Activated naive CD8-positive, alpha-beta T cell treated with anti-CD3 and anti-CD28 coated beads for 36 hours (primary cell): ENCODE data around the gene HOXA7. TPM values are rescaled to one million over a fixed set of nuclear protein-coding genes. Genes with fewer than 3 reads are reported as not detected.

Experiments
- DNase-seq: peaks from one replicate; pipeline ENCODE4 v3.0.0; 2021
- H3K27ac Mint-ChIP-seq: one replicate; pipeline ENCODE4 v1.8.0; 2022; ENCODE audit warnings: mild to moderate bottlenecking, moderate library complexity, mixed read lengths
- H3K27me3 Mint-ChIP-seq: one replicate; pipeline ENCODE4 v1.8.0; 2022; ENCODE audit warnings: mild to moderate bottlenecking, mixed read lengths
- H3K36me3 Mint-ChIP-seq: one replicate; pipeline ENCODE4 v1.8.0; 2021; ENCODE audit warnings: mild to moderate bottlenecking, mixed read lengths
- H3K4me1 Mint-ChIP-seq: one replicate; pipeline ENCODE4 v1.8.0; 2021; ENCODE audit warnings: mixed read lengths
- H3K4me3 Mint-ChIP-seq: one replicate; pipeline ENCODE4 v1.8.0; 2022; ENCODE audit warnings: mild to moderate bottlenecking, moderate library complexity, mixed read lengths
- H3K9me3 Mint-ChIP-seq: one replicate; pipeline ENCODE4 v1.8.0; 2022; ENCODE audit warnings: mixed read lengths
- total RNA-seq, 2 experiments: library from RNA; stranded (reverse); gene quantifications; one replicate each; pipeline ENCODE4 v1.2.3, GENCODE V29; 2021

HOXA7 gene
- total RNA-seq, 2 experiments from 2014 or later = not detected

DNA sequence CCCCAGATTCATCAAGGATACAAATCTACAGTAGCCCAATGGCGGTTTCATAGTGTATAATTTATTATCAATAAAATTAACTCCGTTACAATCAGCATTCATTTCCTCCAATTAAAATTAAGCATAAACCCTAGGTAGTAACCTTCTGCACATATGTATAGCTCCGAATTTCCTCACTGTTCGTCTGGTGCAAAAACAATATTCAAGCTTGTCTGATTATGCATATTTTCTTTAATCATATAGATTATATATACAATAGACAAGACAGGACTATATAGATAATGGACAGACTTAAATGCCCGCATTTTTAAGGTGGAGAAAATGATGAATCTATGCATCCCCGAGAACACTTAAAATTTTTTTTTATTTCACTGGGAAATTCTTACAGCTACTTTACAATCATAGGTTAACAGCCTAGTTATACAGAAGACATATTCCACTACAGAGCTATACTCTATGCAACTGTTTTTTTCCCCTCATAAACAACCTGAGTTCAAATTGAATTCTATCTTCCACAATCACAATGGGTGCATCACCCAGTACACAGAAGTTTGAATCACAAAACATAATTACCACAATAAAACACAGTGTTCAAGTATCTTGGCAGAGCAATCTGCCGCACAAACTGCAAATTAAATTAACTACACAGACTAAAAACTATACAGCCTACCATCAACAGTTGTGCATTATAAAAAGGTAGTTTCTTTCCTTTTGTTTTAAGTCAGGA, 6.2 kb upstream of the HOXA7 start:
- Mint-ChIP-seq H3K9me3 (no peaks in the 10 kb centered on the region), H3K4me3 (no peak overlapping the region), H3K36me3 (no peaks in the 10 kb centered on the region), H3K27me3 (peaks cover 92% of the 10 kb centered on the region), H3K27ac (no peak overlapping the region), H3K4me1 (peaks cover 32% of the 10 kb centered on the region)
- no peak for DNase-seq

DNA sequence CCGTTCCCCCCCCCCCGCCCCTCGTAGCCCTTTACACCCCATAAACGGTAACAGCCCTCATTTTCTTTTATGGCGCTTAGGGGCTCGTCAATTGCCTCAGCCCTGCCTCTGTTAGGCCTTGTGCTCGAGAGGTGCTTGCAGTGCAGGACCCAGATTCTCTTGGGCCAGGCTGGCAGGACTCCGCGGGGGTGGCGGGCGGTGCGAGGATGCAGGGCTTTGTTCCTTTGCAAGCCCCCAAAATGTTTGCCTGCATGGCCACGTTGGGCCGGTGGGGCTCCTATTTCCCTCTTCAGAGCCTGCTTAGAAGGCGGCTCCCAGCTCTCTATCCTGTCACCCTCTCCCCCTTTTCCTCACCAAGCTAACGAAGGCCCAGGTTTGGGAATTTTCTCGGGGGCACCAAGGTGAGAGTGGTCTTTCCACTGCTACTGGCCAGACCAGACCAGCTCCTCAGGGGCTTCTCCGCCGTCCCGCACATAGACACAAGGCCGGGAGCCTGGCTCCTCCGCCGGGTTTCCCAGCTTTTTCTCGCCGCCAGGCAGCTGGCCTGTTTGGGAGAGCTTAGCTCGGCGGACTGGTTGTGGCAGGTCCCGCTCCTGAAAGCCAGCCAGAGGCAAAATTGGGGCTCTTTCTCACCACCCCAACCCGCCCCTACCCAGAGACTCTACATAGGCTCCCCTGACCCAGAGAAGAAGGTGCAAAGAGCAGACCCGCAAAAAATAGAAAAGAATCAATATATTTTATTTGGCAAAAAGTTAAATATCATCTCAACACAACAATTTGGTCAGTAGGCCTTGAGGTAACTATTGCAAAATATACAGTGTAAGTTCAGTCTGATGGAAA, 5.5 kb upstream of the HOXA7 start:
- DNase-seq = no peak
- H3K9me3 Mint-ChIP-seq = no peaks in the 10 kb centered on the region
- H3K27me3 Mint-ChIP-seq = peaks cover 92% of the 10 kb centered on the region
- peaks cover 32% of the 10 kb centered on the region for H3K4me1 Mint-ChIP-seq
- no peaks in the 10 kb centered on the region for H3K36me3 Mint-ChIP-seq
- no peak overlapping the region for H3K27ac Mint-ChIP-seq
- no peak overlapping the region for H3K4me3 Mint-ChIP-seq

DNA sequence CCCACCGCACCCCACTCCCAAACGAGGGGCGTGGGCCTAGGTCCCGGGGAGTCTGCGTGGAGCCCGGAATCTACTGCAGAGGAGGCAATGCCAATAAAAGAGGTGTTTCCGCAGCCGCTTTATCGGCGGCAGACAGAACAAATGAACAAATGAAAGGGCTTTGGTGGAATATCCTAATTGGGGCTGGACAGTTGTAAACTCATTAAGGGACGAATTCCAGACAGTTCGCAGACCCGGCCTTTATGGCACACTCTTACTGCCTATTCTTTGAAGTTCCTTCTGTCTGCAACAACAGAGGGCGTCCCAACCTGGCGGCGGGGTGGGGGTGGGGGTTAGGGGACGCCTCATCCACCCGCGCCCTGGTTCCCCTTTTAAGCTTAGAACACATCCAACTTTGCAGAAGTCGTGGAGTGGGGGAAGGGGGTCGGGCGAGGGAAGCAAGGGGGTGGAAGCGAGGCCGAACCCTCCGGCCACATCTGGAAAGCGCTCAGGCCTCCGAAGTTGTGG, 4.8 kb upstream of the HOXA7 start:
- H3K27me3 Mint-ChIP-seq = peaks cover 92% of the 10 kb centered on the region
- H3K36me3 Mint-ChIP-seq = no peaks in the 10 kb centered on the region
- H3K27ac Mint-ChIP-seq = no peak overlapping the region
- no peaks in the 10 kb centered on the region for H3K9me3 Mint-ChIP-seq
- H3K4me1 Mint-ChIP-seq = peaks cover 32% of the 10 kb centered on the region
- no peak for DNase-seq
- peak overlapping the region; percentile 58 for H3K4me3 Mint-ChIP-seq

DNA sequence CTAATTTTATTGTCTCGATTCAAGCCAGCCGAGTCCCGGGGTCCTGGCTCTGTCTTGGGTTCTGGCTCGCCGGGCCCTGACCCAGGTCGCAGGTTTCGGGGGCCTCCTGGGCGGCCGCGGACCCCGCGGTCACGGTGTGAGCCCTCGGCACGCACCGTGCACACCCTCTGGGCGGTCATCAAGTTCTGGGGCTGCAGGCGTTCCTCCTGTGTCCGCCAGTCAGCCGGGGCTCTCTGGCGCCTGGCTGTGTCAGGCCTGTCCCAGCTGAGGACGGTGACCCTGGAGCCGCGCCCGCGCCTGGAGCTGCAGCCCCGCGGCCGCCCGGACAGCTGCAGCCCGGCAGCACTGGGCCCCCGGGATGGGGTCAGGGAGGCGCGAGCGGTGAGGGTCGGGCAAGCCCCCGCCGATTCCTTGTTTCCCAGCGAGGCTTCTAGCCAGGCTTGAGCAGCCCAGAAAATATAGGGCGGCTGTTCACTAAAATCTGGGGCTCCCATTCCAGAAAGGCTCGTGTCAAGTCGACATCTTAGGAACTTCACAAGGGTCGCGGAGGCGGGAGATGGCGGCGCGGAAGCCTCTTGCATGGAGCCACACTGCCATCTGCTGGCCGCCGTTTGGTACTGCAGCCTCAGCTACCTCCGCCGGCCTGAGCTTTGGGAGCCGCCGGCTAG, 4.2 kb upstream of the HOXA7 start:
- Mint-ChIP-seq H3K9me3 (no peaks in the 10 kb centered on the region), H3K4me1 (peaks cover 32% of the 10 kb centered on the region), H3K4me3 (peak overlapping the region; percentile 58), H3K27me3 (peaks cover 92% of the 10 kb centered on the region), H3K27ac (no peak overlapping the region), H3K36me3 (no peaks in the 10 kb centered on the region)
- peak; percentile 80 for DNase-seq

DNA sequence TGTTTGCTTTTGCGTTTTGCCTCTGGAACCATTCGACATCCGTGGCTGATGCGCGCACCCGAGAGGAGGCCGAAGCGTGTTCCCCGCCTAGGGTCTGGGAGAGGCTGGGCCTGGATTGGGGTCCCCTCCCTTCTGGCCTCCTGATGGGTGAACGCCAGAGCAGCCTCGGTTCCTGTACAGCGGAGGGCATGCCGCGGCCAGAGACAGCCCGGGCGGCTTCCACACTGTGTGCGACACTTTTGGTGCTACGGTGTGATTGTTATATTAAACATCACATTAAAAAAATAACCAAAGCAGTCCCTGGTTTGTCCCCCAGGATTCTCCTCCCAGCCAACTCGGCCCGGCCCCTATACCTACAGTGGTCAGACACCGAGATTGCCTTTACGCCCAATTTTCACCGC, 3.7 kb upstream of the HOXA7 start:
- peak overlapping the region; percentile 47 for H3K4me3 Mint-ChIP-seq
- no peaks in the 10 kb centered on the region for H3K9me3 Mint-ChIP-seq

DNA sequence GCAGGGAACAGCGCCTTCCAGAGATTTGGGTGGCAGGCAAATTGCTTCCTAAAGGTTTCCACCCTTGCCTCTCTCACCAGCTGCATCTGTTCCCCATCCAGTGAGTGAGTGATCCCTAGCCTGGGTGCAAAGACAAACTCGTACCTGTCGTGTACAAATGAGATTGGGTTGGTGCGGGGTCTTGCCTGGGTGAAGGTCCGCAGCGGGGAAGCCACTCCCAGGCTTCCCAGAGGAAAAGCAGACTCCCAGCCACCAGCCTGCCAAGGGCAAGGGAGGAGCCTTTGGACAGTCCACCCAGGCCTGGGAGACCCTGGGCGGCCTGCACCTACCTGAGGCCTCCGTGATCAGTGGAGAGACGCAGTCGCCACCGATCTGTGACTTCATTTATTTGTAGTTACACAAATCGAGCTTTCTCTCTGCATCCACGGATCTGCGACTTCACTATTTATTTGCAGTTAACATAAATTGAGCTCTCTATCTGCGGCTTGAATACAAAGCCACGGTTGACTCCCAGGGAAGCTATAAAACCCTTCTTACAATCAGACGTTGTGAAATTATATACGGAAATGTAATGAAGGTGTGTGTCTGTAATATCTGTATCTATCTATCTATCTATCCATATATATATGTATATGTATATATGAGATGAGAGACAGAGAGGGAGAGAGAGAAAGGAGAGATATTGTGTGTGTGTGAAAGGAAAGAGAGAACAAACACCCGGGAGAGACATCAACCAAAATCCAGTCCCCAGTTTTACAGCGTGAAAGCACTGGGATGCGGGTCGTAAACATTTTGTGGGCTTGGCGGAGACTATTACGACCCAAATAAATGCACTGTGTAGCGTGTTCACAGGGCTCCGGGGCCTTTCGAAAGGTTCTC, 3.0 kb upstream of the HOXA7 start:
- peaks cover 2% of the 10 kb centered on the region for H3K36me3 Mint-ChIP-seq
- peaks cover 94% of the 10 kb centered on the region for H3K27me3 Mint-ChIP-seq
- no peaks in the 10 kb centered on the region for H3K9me3 Mint-ChIP-seq
- peak overlapping the region; percentile 29 for H3K4me3 Mint-ChIP-seq
- H3K4me1 Mint-ChIP-seq = peaks cover 33% of the 10 kb centered on the region
- H3K27ac Mint-ChIP-seq = no peak overlapping the region
- DNase-seq = no peak

More for the DNA sequence above, 3.7 kb upstream of the HOXA7 start:
- peaks cover 92% of the 10 kb centered on the region for H3K27me3 Mint-ChIP-seq
- H3K36me3 Mint-ChIP-seq = no peaks in the 10 kb centered on the region
- DNase-seq = no peak
- no peak overlapping the region for H3K27ac Mint-ChIP-seq
- H3K4me1 Mint-ChIP-seq = peaks cover 32% of the 10 kb centered on the region

DNA sequence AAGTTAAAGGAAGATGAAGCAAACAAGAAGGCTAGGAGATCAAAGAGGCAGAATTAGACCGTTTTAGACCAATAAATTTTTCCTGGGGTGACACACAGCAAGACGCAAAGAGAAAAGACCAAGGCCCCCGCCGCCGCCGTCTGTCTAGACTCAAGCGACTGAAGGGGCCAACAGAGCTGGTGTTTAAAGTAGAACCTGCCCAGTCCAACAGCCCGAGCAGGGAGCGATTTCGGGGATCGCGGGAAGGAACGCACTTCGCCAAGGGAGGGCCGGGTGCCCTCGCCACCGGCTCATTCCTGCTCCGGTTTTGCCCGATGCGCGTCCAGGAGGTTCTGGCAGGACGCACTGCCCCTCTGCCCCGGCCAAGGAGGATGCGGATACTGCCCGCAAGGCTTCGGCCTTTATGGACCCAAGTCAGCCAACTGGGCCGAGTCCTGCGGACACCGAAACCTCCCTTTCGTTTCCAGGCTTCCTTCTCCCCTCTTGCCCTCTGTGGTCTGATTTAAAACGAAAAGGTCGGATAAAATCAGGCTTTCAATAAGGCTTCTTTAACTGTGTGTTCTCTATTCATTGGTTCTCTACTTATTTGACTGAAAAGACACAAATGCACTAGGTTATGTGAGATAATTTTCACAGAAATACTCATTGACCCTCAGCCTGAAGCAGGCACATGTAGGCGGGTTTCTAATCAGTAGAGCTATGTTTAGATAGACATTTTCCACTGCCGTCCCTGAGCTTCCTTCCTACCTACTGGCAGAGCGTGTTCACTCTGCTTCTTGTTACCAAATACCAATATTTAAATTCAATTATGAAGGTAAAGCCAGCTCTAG, 2.2 kb upstream of the HOXA7 start:
- H3K36me3 Mint-ChIP-seq = peaks cover 2% of the 10 kb centered on the region
- H3K27ac Mint-ChIP-seq = no peak overlapping the region
- H3K9me3 Mint-ChIP-seq = no peaks in the 10 kb centered on the region
- H3K4me3 Mint-ChIP-seq = no peak overlapping the region
- H3K4me1 Mint-ChIP-seq = peaks cover 34% of the 10 kb centered on the region
- H3K27me3 Mint-ChIP-seq = peaks cover 94% of the 10 kb centered on the region
- no peak for DNase-seq

DNA sequence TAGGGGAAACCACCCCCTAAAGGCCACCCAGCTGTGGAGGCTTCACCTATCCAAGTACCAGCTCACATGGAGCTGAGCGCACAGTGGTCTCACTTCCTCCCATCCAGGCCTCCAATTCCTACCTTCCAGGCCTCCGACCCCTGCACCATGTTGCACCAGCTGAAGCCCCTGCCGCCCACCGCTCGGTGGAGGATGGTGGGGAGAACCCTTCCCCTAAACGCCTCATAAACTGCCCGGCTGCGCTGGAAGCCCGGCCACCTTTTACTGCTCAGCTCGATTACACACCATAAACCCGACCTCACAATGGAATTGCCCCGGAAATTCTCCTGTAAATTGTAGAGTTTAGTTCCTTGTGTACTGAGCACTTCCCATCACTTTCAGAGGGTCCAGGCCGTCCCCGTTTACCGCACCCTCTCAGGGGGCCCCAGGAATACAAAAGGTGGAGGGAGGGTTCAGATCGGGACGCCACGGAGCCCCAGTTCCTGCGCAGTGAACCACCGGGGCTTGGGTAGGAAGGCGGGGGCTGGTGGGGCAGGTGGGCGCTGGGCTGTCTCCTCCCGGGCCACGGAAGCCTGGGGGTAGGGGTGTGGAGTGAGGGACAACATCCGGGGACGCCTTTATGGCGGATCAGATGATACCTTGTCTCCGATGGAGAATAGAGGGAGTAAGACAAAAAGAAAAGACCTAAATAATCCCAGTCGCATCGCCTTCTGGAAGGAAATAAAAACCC, 1.4 kb upstream of the HOXA7 start:
- Mint-ChIP-seq H3K4me1 (peaks cover 34% of the 10 kb centered on the region), H3K4me3 (no peak overlapping the region), H3K9me3 (no peaks in the 10 kb centered on the region), H3K36me3 (peaks cover 2% of the 10 kb centered on the region), H3K27ac (no peak overlapping the region), H3K27me3 (peaks cover 94% of the 10 kb centered on the region)
- no peak for DNase-seq

DNA sequence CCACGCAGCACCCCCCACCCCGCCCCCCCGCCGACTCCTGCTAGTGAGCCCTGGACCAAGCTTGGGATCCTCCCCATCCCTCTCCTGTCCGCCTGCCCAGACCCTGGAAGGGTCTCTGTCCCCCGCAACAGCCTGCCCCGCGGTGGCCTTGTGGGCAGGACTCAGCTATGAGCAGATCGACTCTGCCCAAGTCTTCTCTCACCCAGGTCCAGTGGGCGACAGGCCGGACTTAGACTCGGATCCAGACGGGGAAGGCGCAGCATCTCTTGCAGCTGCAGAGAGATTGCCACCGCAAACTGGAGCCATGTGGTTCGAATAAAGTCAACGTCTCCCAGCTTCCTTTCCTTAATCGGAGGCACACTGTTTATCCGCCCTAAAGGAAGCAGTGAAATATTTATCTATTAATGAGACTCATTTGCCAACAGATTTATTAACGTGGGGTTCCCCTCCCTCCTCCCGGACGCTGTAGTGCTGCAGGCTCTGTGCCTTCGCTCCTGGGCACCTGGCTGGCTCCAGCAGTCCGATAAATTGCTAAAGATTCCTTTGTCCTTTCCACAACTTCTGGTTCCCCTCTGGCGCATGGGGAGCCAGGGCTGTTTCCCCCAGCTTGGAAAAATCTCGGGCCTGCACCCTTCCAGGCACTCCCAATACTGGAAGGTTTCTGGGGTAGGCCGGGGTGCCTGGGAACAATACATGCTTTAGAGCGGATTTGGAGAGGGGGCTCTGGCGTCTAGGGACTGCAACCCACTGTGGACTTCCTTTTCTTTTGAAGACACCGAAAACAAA, 634 bp upstream of the HOXA7 start:
- Mint-ChIP-seq H3K4me3 (no peak overlapping the region), H3K27ac (peak overlapping the region; percentile 66), H3K4me1 (peaks cover 35% of the 10 kb centered on the region), H3K9me3 (no peaks in the 10 kb centered on the region), H3K36me3 (peaks cover 2% of the 10 kb centered on the region), H3K27me3 (peaks cover 94% of the 10 kb centered on the region)
- DNase-seq = no peak

DNA sequence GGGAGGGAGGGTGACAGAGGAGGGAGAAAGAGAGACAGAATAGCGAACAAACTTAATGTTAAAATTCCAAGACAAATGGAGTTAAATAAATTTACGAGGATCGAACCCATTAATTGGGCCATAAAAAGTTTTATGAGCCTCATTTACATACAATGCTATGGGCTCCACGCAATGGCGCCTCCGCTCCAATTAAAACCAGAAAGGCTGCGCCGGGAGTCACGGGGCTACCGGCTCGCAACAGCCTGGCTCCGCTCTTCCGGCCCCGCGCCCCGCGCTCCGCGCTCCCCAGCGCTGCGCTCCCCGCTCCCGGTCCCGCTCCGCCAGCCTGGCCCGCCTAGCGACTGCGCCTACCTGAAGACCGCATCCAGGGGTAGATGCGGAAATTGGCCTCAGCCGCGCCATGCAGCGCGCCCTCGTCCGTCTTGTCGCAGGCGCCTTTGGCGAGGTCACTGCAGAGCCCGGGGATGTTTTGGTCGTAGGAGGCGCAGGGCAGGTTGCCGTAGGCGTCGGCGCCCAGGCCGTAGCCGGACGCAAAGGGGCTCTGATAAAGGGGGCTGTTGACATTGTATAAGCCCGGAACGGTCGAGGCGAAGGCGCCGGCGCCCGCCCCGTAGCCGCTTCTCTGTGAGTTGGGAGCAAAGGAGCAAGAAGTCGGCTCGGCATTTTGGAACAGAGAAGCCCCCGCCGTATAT, 513 bp downstream of the HOXA7 start:
- no peak for DNase-seq
- Mint-ChIP-seq H3K9me3 (no peaks in the 10 kb centered on the region), H3K4me3 (peak overlapping the region; percentile 47), H3K27me3 (peaks cover 97% of the 10 kb centered on the region), H3K4me1 (peaks cover 44% of the 10 kb centered on the region), H3K27ac (peak overlapping the region; percentile 76), H3K36me3 (peaks cover 2% of the 10 kb centered on the region)

DNA sequence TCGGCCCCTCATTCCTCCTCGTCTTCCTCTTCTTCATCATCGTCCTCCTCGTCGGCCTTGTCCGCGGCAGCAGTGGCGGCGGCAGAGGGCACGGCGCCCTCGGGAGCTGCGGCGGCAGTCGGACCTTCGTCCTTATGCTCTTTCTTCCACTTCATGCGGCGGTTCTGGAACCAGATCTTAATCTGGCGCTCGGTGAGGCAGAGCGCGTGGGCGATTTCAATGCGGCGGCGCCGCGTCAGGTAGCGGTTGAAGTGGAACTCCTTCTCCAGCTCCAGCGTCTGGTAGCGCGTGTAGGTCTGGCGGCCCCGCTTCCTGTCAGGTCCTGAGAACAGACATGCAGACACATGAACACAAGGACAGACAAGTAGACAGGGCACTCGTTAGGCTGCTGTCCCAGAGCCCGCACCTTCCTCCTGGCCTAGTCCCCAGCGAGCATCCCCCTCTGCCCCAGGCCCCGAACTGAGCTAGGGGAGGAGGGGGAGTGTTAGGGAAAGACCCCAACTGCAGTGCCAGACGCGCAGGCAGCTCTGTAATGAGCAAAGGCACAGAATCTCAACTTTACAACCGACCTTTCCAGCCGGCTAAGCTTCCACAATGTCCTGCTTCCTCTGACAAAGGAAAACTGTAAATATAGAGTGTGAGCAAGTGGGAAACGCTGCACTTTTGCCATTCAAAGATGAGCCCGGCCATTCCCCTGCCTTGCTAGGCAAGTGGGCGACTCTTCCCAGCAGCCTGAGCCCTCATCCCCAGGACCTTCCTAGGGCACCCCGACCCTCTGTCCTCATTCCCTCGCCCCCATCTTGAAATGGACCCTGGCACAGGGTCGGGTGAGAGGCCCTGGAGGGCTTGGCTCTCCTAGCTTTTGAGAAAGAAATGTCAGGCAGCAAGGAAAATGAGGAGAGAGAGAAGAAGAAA, 1.3 kb downstream of the HOXA7 start:
- Mint-ChIP-seq H3K27ac (peak overlapping the region; percentile 76), H3K36me3 (peaks cover 2% of the 10 kb centered on the region), H3K27me3 (peaks cover 100% of the 10 kb centered on the region), H3K4me1 (peaks cover 50% of the 10 kb centered on the region), H3K4me3 (peak overlapping the region; percentile 41), H3K9me3 (no peaks in the 10 kb centered on the region)
- peak; percentile 50 for DNase-seq
